KMS-11 (cell line): ENCODE data around the gene GGT6.

Experiments
- H2AFZ ChIP-seq: fragments of 200-600 bp; sonication (generic); 2 replicates; pipeline ENCODE4 v1.6.1; 2016; ENCODE audit warnings: antibody characterized with exemption, mixed run types, low read depth
- H3K27ac ChIP-seq: fragments of 200-600 bp; sonication (generic); 2 replicates; pipeline ENCODE4 v1.6.1; 2016; ENCODE audit warnings: mild to moderate bottlenecking, mixed run types
- H3K27me3 ChIP-seq: fragments of 200-600 bp; sonication (generic); 2 replicates; pipeline ENCODE4 v1.6.1; 2017; ENCODE audit warnings: mild to moderate bottlenecking, low read depth, mixed run types, moderate library complexity; ENCODE audit not compliant: insufficient read depth
- H3K36me3 ChIP-seq: fragments of 200-600 bp; sonication (generic); 2 replicates; pipeline ENCODE4 v1.6.1; 2017; ENCODE audit warnings: mild to moderate bottlenecking, mixed run types; ENCODE audit not compliant: insufficient read depth
- H3K4me1 ChIP-seq: fragments of 200-600 bp; sonication (generic); 2 replicates; pipeline ENCODE4 v1.6.1; 2016; ENCODE audit warnings: mild to moderate bottlenecking, low read depth, mixed run types; ENCODE audit not compliant: poor library complexity, severe bottlenecking
- H3K4me2 ChIP-seq: fragments of 200-600 bp; sonication (generic); 2 replicates; pipeline ENCODE4 v1.7.0; 2016; ENCODE audit warnings: mild to moderate bottlenecking, mixed run types
- H3K4me3 ChIP-seq: fragments of 200-600 bp; sonication (generic); IDR thresholded peaks from 2 replicates; pipeline ENCODE4 v1.6.1; 2017; ENCODE audit warnings: low read depth, low read length, mixed read lengths; ENCODE audit not compliant: insufficient read depth
- H3K79me2 ChIP-seq: fragments of 200-600 bp; sonication (generic); 2 replicates; pipeline ENCODE4 v1.6.1; 2016; ENCODE audit warnings: low read depth, mixed run types; ENCODE audit not compliant: insufficient read depth
- H3K9ac ChIP-seq: fragments of 200-600 bp; sonication (generic); 2 replicates; pipeline ENCODE4 v1.6.1; 2016; ENCODE audit warnings: mild to moderate bottlenecking, mixed run types
- H4K20me1 ChIP-seq: fragments of 200-600 bp; sonication (generic); 2 replicates; pipeline ENCODE4 v1.6.1; 2016; ENCODE audit warnings: mild to moderate bottlenecking, mixed run types; ENCODE audit not compliant: insufficient read depth
- CTCF ChIP-seq: fragments of 200-600 bp; sonication (generic); conservative IDR thresholded peaks from 2 replicates; pipeline ENCODE4 v1.6.1; 2017; ENCODE audit warnings: low read depth, mild to moderate bottlenecking, antibody characterized with exemption, low read length, moderate library complexity, mixed read lengths

Gene GGT6

DNA sequence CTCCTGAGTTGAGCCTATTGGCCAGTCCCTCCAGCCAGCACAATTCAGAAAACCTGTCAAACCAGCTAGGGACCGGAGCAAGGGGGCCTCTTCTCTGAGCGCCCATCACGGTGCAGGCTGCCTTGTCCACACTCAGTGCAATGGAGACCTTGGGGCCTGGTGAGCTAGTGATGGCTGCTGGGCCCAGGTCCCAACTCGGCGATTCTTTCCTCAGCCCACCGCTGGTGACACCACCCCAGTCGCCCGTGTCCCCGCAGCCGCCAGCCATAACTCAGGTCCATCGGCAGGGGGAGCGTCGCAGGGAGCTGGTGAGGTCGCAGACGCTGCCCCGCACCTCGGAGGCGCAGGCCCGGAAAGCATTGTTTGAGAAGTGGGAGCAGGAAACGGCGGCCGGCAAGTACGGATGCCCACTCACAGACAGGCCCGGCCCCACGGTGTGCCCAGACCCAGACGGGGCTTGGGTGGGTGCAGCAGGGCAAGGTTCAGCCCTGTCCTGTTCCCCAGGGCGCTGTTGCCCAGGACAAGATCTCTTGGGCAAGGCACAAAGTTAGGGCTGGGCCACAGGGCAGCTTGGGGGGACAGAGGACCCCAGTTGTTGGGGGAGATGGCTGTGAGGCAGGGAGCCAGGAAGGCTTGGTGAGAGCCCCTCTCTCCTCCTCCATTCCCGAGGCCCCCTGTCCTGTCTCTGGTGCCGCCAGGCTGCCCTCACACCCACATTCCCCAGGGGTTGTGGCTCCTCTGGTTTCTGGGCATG is 34.7 kb upstream of the GGT6 start:
- Histone ChIP-seq H3K9ac (no peak overlapping the region), H3K27ac (no peak overlapping the region), H2AFZ (no peak overlapping the region), H3K79me2 (no peaks in the 10 kb centered on the region), H3K4me2 (no peak overlapping the region), H3K36me3 (no peaks in the 10 kb centered on the region), H3K4me1 (no peaks in the 10 kb centered on the region), H4K20me1 (no peaks in the 10 kb centered on the region), H3K4me3 (no peak overlapping the region), H3K27me3 (peaks cover 47% of the 10 kb centered on the region)
- no peak for TF ChIP-seq CTCF

- Histone ChIP-seq H3K27me3 (peaks cover 45% of the 10 kb centered on the region), H2AFZ (no peak overlapping the region), H3K27ac (no peak overlapping the region), H3K4me1 (no peaks in the 10 kb centered on the region), H3K4me2 (no peak overlapping the region), H3K79me2 (no peaks in the 10 kb centered on the region), H4K20me1 (no peaks in the 10 kb centered on the region), H3K4me3 (no peak overlapping the region), H3K9ac (no peak overlapping the region), H3K36me3 (no peaks in the 10 kb centered on the region)
- TF ChIP-seq CTCF: no peak
These were observed 34.0 kb upstream of the GGT6 start for GRCh38 chr17:4594406-4594805.

- Histone ChIP-seq H3K27me3 (peaks cover 40% of the 10 kb centered on the region), H4K20me1 (no peaks in the 10 kb centered on the region), H2AFZ (no peak overlapping the region), H3K27ac (no peak overlapping the region), H3K4me1 (no peaks in the 10 kb centered on the region), H3K36me3 (no peaks in the 10 kb centered on the region), H3K4me2 (no peak overlapping the region), H3K4me3 (no peak overlapping the region), H3K9ac (no peak overlapping the region), H3K79me2 (no peaks in the 10 kb centered on the region)
- no peak for TF ChIP-seq CTCF
These were observed 32.6 kb upstream of the GGT6 start for GRCh38 chr17:4593021-4593421.

DNA sequence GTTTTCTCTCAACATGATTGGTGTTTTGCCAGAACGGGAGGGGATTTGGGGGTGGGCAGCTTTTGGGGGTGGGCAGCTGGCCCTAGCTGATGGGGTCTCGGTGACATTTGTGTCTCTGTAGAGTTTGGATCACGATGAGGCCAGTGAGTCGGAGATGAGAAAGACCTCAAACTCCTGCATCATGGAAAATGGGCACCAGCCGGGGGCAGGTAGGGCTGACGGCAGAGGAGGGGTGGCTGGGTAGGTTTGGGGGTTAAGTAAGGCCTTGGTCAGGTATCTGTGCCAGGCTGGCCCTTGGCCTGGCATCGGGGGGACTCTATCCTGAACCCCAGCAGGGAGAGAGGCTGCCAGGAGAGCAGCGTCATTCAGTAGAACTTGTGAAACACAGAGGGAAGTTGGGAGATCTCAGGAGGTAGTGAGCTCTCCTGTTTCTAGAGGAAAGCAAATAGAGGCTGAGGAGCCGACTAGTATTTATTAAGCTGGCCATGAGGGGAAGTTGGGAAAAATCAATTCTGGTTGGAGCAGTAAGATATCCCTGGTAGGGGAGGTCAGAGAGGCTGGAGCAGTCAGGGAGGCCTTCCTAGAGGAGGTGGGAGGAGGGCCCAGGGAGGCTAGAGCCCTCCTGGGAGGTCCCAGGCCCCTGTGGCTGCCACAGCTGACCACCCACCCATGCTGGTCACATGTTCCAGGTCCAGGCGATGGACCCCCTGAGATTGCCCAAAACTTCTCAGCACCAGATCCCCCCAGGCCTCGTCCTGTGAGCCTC is 32.0 kb upstream of the GGT6 start:
- no peaks in the 10 kb centered on the region for H3K36me3 ChIP-seq
- H3K79me2 ChIP-seq: no peaks in the 10 kb centered on the region
- no peak overlapping the region for H3K4me3 ChIP-seq
- no peak overlapping the region for H3K27ac ChIP-seq
- no peaks in the 10 kb centered on the region for H3K4me1 ChIP-seq
- H4K20me1 ChIP-seq: no peaks in the 10 kb centered on the region
- no peak overlapping the region for H3K9ac ChIP-seq
- no peak overlapping the region for H3K4me2 ChIP-seq
- no peak for TF ChIP-seq CTCF
- H2AFZ ChIP-seq: no peak overlapping the region
- H3K27me3 ChIP-seq: peaks cover 42% of the 10 kb centered on the region
